Adrenal gland (tissue), 5 donors: ENCODE results near the gene UNK.

Source experiments
- CTCF ChIP-seq, 6 experiments: fragments of 450-650 bp in 4 of 6; fragments of 200-600 bp in 2 of 6; sonication (generic) in 1 of 6; IDR thresholded peaks; 1 replicate in 5 of 6; 2 replicates in 1 of 6; pipeline versions ENCODE4 v1.5.1 to v1.8.0; 2016 to 2021; ENCODE audit warnings: antibody characterized with exemption in 6 of 6, mild to moderate bottlenecking in 2 of 6, moderate library complexity in 1 of 6
- POLR2A ChIP-seq, 2 donors: fragments of 450-650 bp; IDR thresholded peaks; one replicate each; pipeline ENCODE4 v1.6.1; 2017; ENCODE audit warnings: antibody characterized with exemption in 2 of 2, mild to moderate bottlenecking in 2 of 2, moderate library complexity in 1 of 2
- donor health status: DM: no; HTN: no; CAD: no.

GRCh38 chr17:75808549-75808904 is 23.9 kb downstream of the UNK start:
- TF ChIP-seq POLR2A (IDR thresholded peaks at IDR 0.05) (no peak), CTCF (IDR thresholded peaks at IDR 0.05) (no peak)
